HTR-8/SVneo (cell line): Measurements from ENCODE around the gene ERVW-1.
A peak's percentile ranks its signal among the peaks of the same experiment; 100 is the strongest.
"Not testable (repeated sequence)": the region's sequence is repeated elsewhere in the genome, so short reads cannot be mapped to it uniquely, and the experiment has no call there.

Experiments
- DNase-seq: peaks from one replicate; pipeline ENCODE4 v3.0.0; 2011; ENCODE audit warnings: low spot score, mixed read lengths; ENCODE audit not compliant: insufficient read length
- FAIRE-seq: peaks from 2 replicates; lab custom pipeline; 2011; peaks lifted over from hg19 to GRCh38; lab: Jason Lieb, UNC

The ERVW-1 gene

GRCh38 chr7:92475851-92476590 is 1.7 kb downstream of the ERVW-1 start:
- FAIRE-seq, DNase-seq: not testable (repeated sequence)

- DNase-seq, FAIRE-seq: not testable (repeated sequence)
Measured at GRCh38 chr7:92475261-92475770, 2.4 kb downstream of the ERVW-1 start.

GRCh38 chr7:92473989-92474388 is 3.8 kb downstream of the ERVW-1 start:
- not testable (repeated sequence) for DNase-seq, FAIRE-seq

GRCh38 chr7:92468589-92468988 is 9.2 kb downstream of the ERVW-1 start:
- not testable (repeated sequence) for FAIRE-seq, DNase-seq

- no peak for DNase-seq
- FAIRE-seq, result no peak
Measured at GRCh38 chr7:92466682-92467081, 11.1 kb downstream of the ERVW-1 start.

- FAIRE-seq, result no peak
- DNase-seq, result no peak
Measured at GRCh38 chr7:92464515-92464914, 13.2 kb downstream of the ERVW-1 start.

GRCh38 chr7:92462560-92462959 is 15.2 kb downstream of the ERVW-1 start:
- no peak for FAIRE-seq
- no peak for DNase-seq

- FAIRE-seq (no peak), DNase-seq (peak; percentile 25)
Measured at GRCh38 chr7:92461027-92462003, 16.4 kb downstream of the ERVW-1 start.

GRCh38 chr7:92460510-92460909 is 17.2 kb downstream of the ERVW-1 start:
- FAIRE-seq (no peak), DNase-seq (no peak)

GRCh38 chr7:92460109-92460508 is 17.6 kb downstream of the ERVW-1 start:
- DNase-seq, result no peak

GRCh38 chr7:92456236-92456635 is 21.5 kb downstream of the ERVW-1 start:
- no peak for FAIRE-seq
- no peak for DNase-seq

More at GRCh38 chr7:92460109-92460508, 17.6 kb downstream of the ERVW-1 start:
- no peak for FAIRE-seq

- no peak for DNase-seq
- no peak for FAIRE-seq
Measured at GRCh38 chr7:92451645-92452044, 26.1 kb downstream of the ERVW-1 start.

GRCh38 chr7:92448205-92448747 is 29.5 kb downstream of the ERVW-1 start:
- FAIRE-seq (no peak), DNase-seq (peak; percentile 7)

GRCh38 chr7:92447345-92448204 is 30.2 kb downstream of the ERVW-1 start, which contains the start of gene GATAD1:
Gene GATAD1, plus strand, starts transcription at chr7:92447482. Its CDS starts 248 bp downstream, at chr7:92447730.
- FAIRE-seq, result no peak
- DNase-seq, result peak; percentile 86

- FAIRE-seq (no peak), DNase-seq (no peak)
Measured at GRCh38 chr7:92446869-92447344, 30.8 kb downstream of the ERVW-1 start.

- DNase-seq, FAIRE-seq: not testable (repeated sequence)
Measured at GRCh38 chr7:92442720-92443119, 35.0 kb downstream of the ERVW-1 start.

GRCh38 chr7:92437956-92438491 is 39.7 kb downstream of the ERVW-1 start:
- no peak for FAIRE-seq
- no peak for DNase-seq

- no peak for DNase-seq
- FAIRE-seq, result no peak
Measured at GRCh38 chr7:92436612-92437445, 40.9 kb downstream of the ERVW-1 start.
